Body of pancreas (tissue), 4 donors: ENCODE data around the gene ZBTB46. TPM values are rescaled to one million over a fixed set of nuclear protein-coding genes. Genes with fewer than 3 reads are reported as not detected.

ENCODE experiments used
- ATAC-seq: fragments of 150-250 bp; one replicate; pipeline ENCODE4 v1.9.1; 2016
- DNase-seq, 4 donors: peaks; one replicate each; pipeline ENCODE4 v3.0.0-alpha.2; 2019
- H3K27ac ChIP-seq, 4 donors: fragments of 200-600 bp; sonication (generic); 1 replicate in 3 of 4; 2 replicates in 1 of 4; pipeline versions ENCODE4 v1.5.1 to v1.6.1; 2016 to 2019; ENCODE audit warnings: mild to moderate bottlenecking in 1 of 4, mixed read lengths in 1 of 4, moderate library complexity in 1 of 4
- H3K27me3 ChIP-seq, 2 donors: fragments of 200-600 bp; sonication (generic); one replicate each; pipeline ENCODE4 v1.6.0; 2016; ENCODE audit warnings: mild to moderate bottlenecking in 1 of 2
- H3K36me3 ChIP-seq, 2 donors: fragments of 200-600 bp; sonication (generic); replicated peaks in 1 of 2; 2 replicates each; pipeline ENCODE4 v1.5.1; 2016; ENCODE audit warnings: low read depth in 2 of 2; ENCODE audit not compliant: insufficient read depth in 1 of 2
- H3K4me1 ChIP-seq: fragments of 200-600 bp; sonication (generic); one replicate; pipeline ENCODE4 v1.6.0; 2016
- H3K4me3 ChIP-seq, 2 donors: fragments of 200-600 bp; sonication (generic); 1 replicate in 1 of 2; 2 replicates in 1 of 2; pipeline ENCODE4 v1.5.1; 2016 to 2019
- H3K9me3 ChIP-seq, 3 donors: fragments of 200-600 bp; sonication (generic); 1 replicate in 2 of 3; 2 replicates in 1 of 3; pipeline ENCODE4 v1.5.1; 2016
- CTCF ChIP-seq, 7 experiments: fragments of 450-650 bp in 4 of 7; fragments of 200-600 bp in 3 of 7; sonication (generic) in 3 of 7; IDR thresholded peaks; one replicate each; pipeline ENCODE4 v1.5.1; 2016 to 2019; ENCODE audit warnings: antibody characterized with exemption in 7 of 7
- POLR2A ChIP-seq, 3 donors: fragments of 450-650 bp; IDR thresholded peaks; one replicate each; pipeline ENCODE4 v1.6.1; 2016; ENCODE audit warnings: antibody characterized with exemption in 3 of 3, mild to moderate bottlenecking in 2 of 3
- WGBS, 2 donors: methylation state at CpG; one replicate each; pipeline ENCODE4 v1.1.5; 2017; 5-methylcytosine and 5-hydroxymethylcytosine counted together
- intact Hi-C: fragments of 100-400 bp; cut with DNase I; formaldehyde crosslinking; loops from one replicate; pipeline ENCODE4 v1.15.1; 2023
- total RNA-seq, 2 donors: library from RNA; depleted of rRNA; stranded (reverse); fragments of >200 nt; gene quantifications; one replicate each; pipeline ENCODE4 v1.1.0, GENCODE V29; 2016

ZBTB46 gene
- total RNA-seq, 2 donors from 2014 or later: 4.3 to 5.4 TPM

DNA sequence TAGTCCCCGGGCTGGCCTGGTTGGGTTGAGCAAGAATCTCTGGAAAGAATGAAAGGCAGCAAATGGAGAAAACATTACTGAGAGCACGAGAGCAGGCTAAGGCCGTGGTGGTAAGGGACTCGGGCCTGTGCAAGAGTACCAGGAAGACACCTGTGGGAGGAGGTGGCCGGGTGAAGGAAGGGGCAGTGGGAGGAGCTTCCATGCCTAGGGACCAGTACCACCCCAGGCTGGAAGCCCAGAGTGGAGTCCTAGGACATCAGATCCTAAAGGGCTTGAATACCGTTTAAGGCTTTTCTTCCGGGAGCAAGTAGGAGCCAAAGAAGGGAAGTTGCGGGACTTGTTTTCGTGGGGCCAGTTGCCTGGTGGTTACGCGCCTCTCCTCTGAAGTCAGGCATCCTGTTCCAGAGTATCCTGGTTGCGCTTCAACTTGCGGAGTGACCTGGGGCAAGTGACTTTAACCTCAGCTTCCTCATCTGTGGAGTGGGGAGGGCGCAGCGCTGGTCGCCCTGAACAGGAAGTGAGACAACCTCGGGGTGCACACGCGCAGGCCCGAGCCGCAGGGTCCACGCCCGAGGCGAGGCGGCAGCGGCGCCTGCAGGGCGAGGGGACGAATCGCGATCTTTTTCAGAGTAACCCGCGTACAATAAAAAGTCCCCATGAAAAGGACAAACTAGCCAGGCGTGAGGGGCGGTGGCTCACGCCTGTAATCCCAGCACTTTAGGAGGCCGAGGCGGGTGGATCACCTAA, 32.9 kb upstream of the ZBTB46 start:
- 1 to 2% methylated on average over 28 to 38 of the region's 38 CpGs for WGBS, 2 donors
- DNase-seq: peak; percentile 79 to 90 (median 83)
- Histone ChIP-seq H3K27me3 (no peaks in the 10 kb centered on the region), H3K4me1 (peaks cover 32% of the 10 kb centered on the region), H3K9me3 (no peaks in the 10 kb centered on the region), H3K36me3 (peaks cover 0 to 2% of the 10 kb centered on the region in 2 donors), H3K27ac (peak overlapping the region; percentile 75 to 96 (median 89)), H3K4me3 (peak overlapping the region; percentile 57 to 62)
- TF ChIP-seq CTCF (IDR thresholded peaks at IDR 0.05): peak; percentile 26 to 81 (median 74)
- TF ChIP-seq POLR2A (IDR thresholded peaks at IDR 0.05): no peak
- intact Hi-C loops: no loop called here
- ATAC-seq: peak; percentile 72

GRCh38 chr20:63863021-63863797, 32.1 kb upstream of the ZBTB46 start:
- no peaks in the 10 kb centered on the region for H3K9me3 ChIP-seq
- ATAC-seq (no peak), DNase-seq (no peak)
- 65 to 70% methylated on average over 8 to 17 of the region's 18 CpGs for WGBS, 2 donors
- intact Hi-C loops: no loop called here
- peak overlapping the region; percentile 57 to 62 for H3K4me3 ChIP-seq
- peak overlapping the region; percentile 75 to 96 (median 89) for H3K27ac ChIP-seq
- H3K27me3 ChIP-seq: peaks cover 0 to 4% of the 10 kb centered on the region in 2 donors
- H3K36me3 ChIP-seq: peaks cover 0 to 2% of the 10 kb centered on the region in 2 donors
- TF ChIP-seq POLR2A (IDR thresholded peaks at IDR 0.05) (no peak), CTCF (IDR thresholded peaks at IDR 0.05) (no peak)
- peaks cover 39% of the 10 kb centered on the region for H3K4me1 ChIP-seq

- DNase-seq: no peak
- no peak overlapping the region for H3K27ac ChIP-seq
- 94% methylated on average over 46 of the region's 95 CpGs; no CpG with 5 or more reads in 1 of the 2 donors for WGBS, 2 donors
- no peak for ATAC-seq
- peaks cover 39% of the 10 kb centered on the region for H3K4me1 ChIP-seq
- no peak for TF ChIP-seq POLR2A (IDR thresholded peaks at IDR 0.05)
- TF ChIP-seq CTCF (IDR thresholded peaks at IDR 0.05): no peak
- H3K27me3 ChIP-seq: peaks cover 0 to 7% of the 10 kb centered on the region in 2 donors
- intact Hi-C loops: no loop called here
- H3K4me3 ChIP-seq: no peak overlapping the region
- H3K36me3 ChIP-seq: peaks cover 0 to 2% of the 10 kb centered on the region in 2 donors
- no peaks in the 10 kb centered on the region for H3K9me3 ChIP-seq
These were observed 31.2 kb upstream of the ZBTB46 start for GRCh38 chr20:63861981-63862901.

DNA sequence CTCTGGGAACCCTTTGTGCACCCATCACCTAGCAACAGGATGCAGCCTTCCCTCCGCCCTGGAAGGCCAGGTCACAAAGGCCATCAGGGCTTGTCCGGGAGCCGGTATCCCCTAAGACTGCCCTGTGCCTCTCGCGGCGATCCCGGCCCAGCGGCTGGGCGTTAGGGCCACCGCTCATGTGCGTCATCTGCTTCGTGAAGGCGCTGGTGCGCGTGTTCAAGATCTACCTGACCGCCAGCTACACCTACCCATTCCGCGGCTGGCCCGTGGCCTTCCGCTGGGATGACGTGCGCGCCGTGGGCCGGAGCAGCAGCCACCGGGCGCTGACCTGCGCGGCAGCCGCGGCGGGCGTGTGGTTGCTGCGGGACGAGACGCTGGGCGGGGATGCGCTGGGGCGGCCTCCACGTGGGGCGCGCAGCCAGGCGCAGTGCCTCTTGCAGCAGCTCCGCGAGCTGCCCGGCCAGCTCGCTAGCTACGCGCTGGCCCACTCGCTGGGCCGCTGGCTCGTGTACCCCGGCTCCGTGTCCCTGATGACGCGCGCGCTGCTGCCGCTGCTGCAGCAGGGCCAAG, 30.4 kb upstream of the ZBTB46 start, which contains the start of gene ABHD16B:
Gene ABHD16B, plus strand, starts transcription at position 134 of the 570 bp plus-strand sequence. Its CDS starts 43 bp downstream, at position 177.
- H3K36me3 ChIP-seq: peaks cover 0 to 2% of the 10 kb centered on the region in 2 donors
- WGBS, 2 donors: 97 to 100% methylated on average over 3 to 50 of the region's 59 CpGs
- intact Hi-C loops: no loop called here

More for the DNA sequence above, 30.4 kb upstream of the ZBTB46 start, which contains the start of gene ABHD16B:
- DNase-seq (no peak), ATAC-seq (no peak)
- Histone ChIP-seq H3K27me3 (peaks cover 0 to 10% of the 10 kb centered on the region in 2 donors), H3K27ac (no peak within 1 kb of the TSS), H3K4me1 (peaks cover 31% of the 10 kb centered on the region), H3K9me3 (no peaks in the 10 kb centered on the region), H3K4me3 (no peak within 1 kb of the TSS)
- TF ChIP-seq POLR2A (IDR thresholded peaks at IDR 0.05) (no peak), CTCF (IDR thresholded peaks at IDR 0.05) (no peak)
